Measurements from ENCODE around the gene APOA5.

- TF ChIP-seq SIN3A (IDR thresholded peaks at IDR 0.05; ENCODE audit: borderline replicate concordance, low read depth, low read length) (no peak), SMC3 (IDR thresholded peaks at IDR 0.05; ENCODE audit: low read depth, low read length) (no peak), CTCF (IDR thresholded peaks at IDR 0.05) (no peak), ZBTB33 (IDR thresholded peaks at IDR 0.05; ENCODE audit: borderline replicate concordance, low read depth) (no peak), RFX5 (IDR thresholded peaks at IDR 0.05; ENCODE audit: low read length) (no peak), REST (IDR thresholded peaks at IDR 0.05; ENCODE audit: low read depth, low read length) (no peak), MAX (IDR thresholded peaks at IDR 0.05; ENCODE audit: low read depth) (no peak), JUND (IDR thresholded peaks at IDR 0.05) (no peak; the same call in 1 of the 2 replicates), EP300 (IDR thresholded peaks at IDR 0.05; ENCODE audit: borderline replicate concordance in 1 of 2, low read depth in 1 of 2, low read length in 1 of 2) (no peak), FOXJ3 (CRISPR knock-in tag; IDR thresholded peaks at IDR 0.05) (no peak)
Measured at GRCh38 chr11:116792869-116793771, 1.4 kb upstream of the APOA5 start.
